MCF 10A (cell line): ENCODE data around the gene CCNL2. TPM values are rescaled to one million over a fixed set of nuclear protein-coding genes. Genes with fewer than 3 reads are reported as not detected.
"Not testable (repeated sequence)": the region's sequence is repeated elsewhere in the genome, so short reads cannot be mapped to it uniquely, and the experiment has no call there.

Experiments
- BruUV-seq: library from RNA; stranded (reverse); fragments of 400-500 nt; replicated peaks from 2 replicates; lab custom pipeline; 2021; lab: Mats Ljungman, UMichigan
- CTCF ChIA-PET: fragments of 300-600 bp; sonication (Branson Sonifier 250); formaldehyde crosslinking; extraction: SDS; loops from one replicate; lab custom pipeline; 2021; ENCODE audit warnings: antibody characterized with exemption, inconsistent platforms; lab: Yijun Ruan, JAX
- POLR2A ChIA-PET: fragments of 300-600, 350-650 bp; sonication (Branson Sonifier 250); formaldehyde crosslinking; extraction: SDS; loops from one replicate; lab custom pipeline; 2020; ENCODE audit warnings: antibody characterized with exemption, inconsistent platforms; lab: Yijun Ruan, JAX
- DNase-seq: peaks from one replicate; pipeline ENCODE4 v3.0.0-alpha.2; 2018; ENCODE audit not compliant: unreplicated experiment
- H3K27ac Mint-ChIP-seq: one replicate; pipeline ENCODE4 v1.8.0; 2022; ENCODE audit warnings: mild to moderate bottlenecking, low read depth, mixed read lengths; ENCODE audit not compliant: unreplicated experiment
- H3K27me3 Mint-ChIP-seq: one replicate; pipeline ENCODE4 v1.8.0; 2022; ENCODE audit warnings: mixed read lengths; ENCODE audit not compliant: insufficient read depth, unreplicated experiment
- H3K36me3 Mint-ChIP-seq: one replicate; pipeline ENCODE4 v1.8.0; 2022; ENCODE audit warnings: mild to moderate bottlenecking, moderate library complexity, mixed read lengths; ENCODE audit not compliant: insufficient read depth, unreplicated experiment
- H3K4me1 Mint-ChIP-seq: one replicate; pipeline ENCODE4 v1.8.0; 2022; ENCODE audit warnings: mixed read lengths; ENCODE audit not compliant: insufficient read depth, unreplicated experiment
- H3K4me3 Mint-ChIP-seq: one replicate; pipeline ENCODE4 v1.8.0; 2022; ENCODE audit warnings: mild to moderate bottlenecking, moderate library complexity, mixed read lengths; ENCODE audit not compliant: unreplicated experiment
- H3K9me3 Mint-ChIP-seq: one replicate; pipeline ENCODE4 v1.8.0; 2022; ENCODE audit warnings: mixed read lengths; ENCODE audit not compliant: unreplicated experiment
- intact Hi-C: fragments of 100-400 bp; cut with micrococcal nuclease; formaldehyde crosslinking; loops from 2 replicates; pipeline ENCODE4 v1.14.1; 2022
- total RNA-seq: library from RNA; stranded (reverse); gene quantifications from 2 replicates; pipeline ENCODE4 v1.2.3, GENCODE V29; 2022
- TF ChIP-seq, protein P1 (sequence below): fragments of 200-600 bp; IDR thresholded peaks from one replicate; pipeline ENCODE4 v1.8.0; 2022; ENCODE audit warnings: antibody characterized with exemption, mild to moderate bottlenecking; ENCODE audit not compliant: unreplicated experiment

CCNL2 gene
- total RNA-seq, 1 experiment from 2014 or later: 248 TPM

DNA sequence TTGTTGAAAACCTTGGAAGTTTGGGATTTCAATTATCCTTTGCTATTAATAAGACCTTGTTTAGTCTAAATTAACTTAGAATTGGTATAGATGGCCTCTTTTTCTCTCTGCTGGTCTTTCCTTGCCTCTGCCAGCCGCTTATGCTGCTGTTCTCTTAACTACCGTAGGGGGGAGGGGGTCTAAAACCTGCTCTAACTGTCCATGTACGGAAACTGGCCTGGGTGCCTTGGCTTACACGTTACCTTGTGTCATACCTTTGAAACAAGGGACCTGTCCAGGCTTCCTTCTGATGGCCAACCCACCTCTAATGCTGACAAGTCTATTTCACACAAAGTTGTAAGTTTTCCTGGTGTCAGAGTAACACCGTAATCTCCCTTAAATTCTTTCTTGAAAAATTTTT, 18.3 kb upstream of the CCNL2 start:
- intact Hi-C loops, BruUV-seq, H3K4me1 Mint-ChIP-seq, H3K36me3 Mint-ChIP-seq, CTCF ChIA-PET, POLR2A ChIA-PET, H3K9me3 Mint-ChIP-seq, H3K4me3 Mint-ChIP-seq, H3K27ac Mint-ChIP-seq, H3K27me3 Mint-ChIP-seq, DNase-seq: not testable (repeated sequence)

GRCh38 chr1:1415751-1416150, 16.6 kb upstream of the CCNL2 start:
- ChIA-PET POLR2A (interaction anchor here (0.7 to 1.0 kb wide), 2 partner anchors 8 to 17 kb away, joined by 3 read pairs; partner anchors contain the start of genes CCNL2 and MRPL20), CTCF (interaction anchor here (0.6 to 1.8 kb wide), 3 partner anchors 25 to 591 kb away, joined by 3 to 8 read pairs (median 3); no protein-coding TSS in a partner anchor)
- no peak for DNase-seq
- no peaks in the 10 kb centered on the region for H3K4me1 Mint-ChIP-seq
- intact Hi-C loops: no loop called here
- peaks cover 8% of the 10 kb centered on the region for H3K36me3 Mint-ChIP-seq
- TF ChIP-seq, protein P1, sequence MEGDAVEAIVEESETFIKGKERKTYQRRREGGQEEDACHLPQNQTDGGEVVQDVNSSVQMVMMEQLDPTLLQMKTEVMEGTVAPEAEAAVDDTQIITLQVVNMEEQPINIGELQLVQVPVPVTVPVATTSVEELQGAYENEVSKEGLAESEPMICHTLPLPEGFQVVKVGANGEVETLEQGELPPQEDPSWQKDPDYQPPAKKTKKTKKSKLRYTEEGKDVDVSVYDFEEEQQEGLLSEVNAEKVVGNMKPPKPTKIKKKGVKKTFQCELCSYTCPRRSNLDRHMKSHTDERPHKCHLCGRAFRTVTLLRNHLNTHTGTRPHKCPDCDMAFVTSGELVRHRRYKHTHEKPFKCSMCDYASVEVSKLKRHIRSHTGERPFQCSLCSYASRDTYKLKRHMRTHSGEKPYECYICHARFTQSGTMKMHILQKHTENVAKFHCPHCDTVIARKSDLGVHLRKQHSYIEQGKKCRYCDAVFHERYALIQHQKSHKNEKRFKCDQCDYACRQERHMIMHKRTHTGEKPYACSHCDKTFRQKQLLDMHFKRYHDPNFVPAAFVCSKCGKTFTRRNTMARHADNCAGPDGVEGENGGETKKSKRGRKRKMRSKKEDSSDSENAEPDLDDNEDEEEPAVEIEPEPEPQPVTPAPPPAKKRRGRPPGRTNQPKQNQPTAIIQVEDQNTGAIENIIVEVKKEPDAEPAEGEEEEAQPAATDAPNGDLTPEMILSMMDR: no peak
- no peaks in the 10 kb centered on the region for H3K27me3 Mint-ChIP-seq
- H3K9me3 Mint-ChIP-seq: peaks cover 7% of the 10 kb centered on the region
- no peak overlapping the region for H3K27ac Mint-ChIP-seq
- no peak overlapping the region for H3K4me3 Mint-ChIP-seq
- no TSS peak for BruUV-seq

DNA sequence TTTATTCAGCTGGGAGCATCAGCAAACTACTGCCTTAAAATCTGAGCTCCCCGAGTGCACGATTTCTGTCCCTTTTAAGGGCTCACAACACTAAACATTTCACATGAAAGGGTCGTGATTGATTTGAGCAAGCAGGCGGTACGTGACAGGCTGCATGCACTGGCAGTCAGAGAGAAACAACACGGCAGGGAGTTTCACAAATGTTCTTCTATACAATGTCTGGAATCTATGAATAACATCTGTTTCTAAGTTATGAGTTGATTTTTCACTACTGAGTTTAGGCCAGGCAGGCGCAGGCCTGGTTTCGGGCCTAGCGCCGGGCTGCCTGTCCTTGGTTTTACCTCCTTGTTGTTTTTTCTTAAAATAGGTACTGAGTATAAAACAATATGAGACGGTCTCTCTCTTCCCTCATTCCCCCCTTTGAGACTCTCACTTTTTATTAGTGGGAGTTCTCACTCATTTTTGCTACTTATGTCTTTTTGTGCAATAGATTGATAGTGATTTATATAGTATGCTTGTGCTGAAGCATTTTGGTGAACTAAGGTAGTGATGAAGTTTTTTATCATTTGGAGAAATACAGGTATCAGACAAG, 13.3 kb upstream of the CCNL2 start:
- H3K4me3 Mint-ChIP-seq, BruUV-seq, H3K4me1 Mint-ChIP-seq, H3K27me3 Mint-ChIP-seq, H3K27ac Mint-ChIP-seq, H3K9me3 Mint-ChIP-seq, CTCF ChIA-PET, POLR2A ChIA-PET, DNase-seq, intact Hi-C loops: not testable (repeated sequence)
- H3K36me3 Mint-ChIP-seq: peaks cover 25% of the 10 kb centered on the region

- intact Hi-C loops: no loop called here
- no peak overlapping the region for H3K4me3 Mint-ChIP-seq
- H3K27me3 Mint-ChIP-seq: no peaks in the 10 kb centered on the region
- peaks cover 33% of the 10 kb centered on the region for H3K36me3 Mint-ChIP-seq
- ChIA-PET POLR2A (no interaction called here), CTCF (no interaction called here)
- no TSS peak for BruUV-seq
- H3K9me3 Mint-ChIP-seq: peaks cover 7% of the 10 kb centered on the region
- no peak for DNase-seq
- H3K4me1 Mint-ChIP-seq: no peaks in the 10 kb centered on the region
- TF ChIP-seq, protein P1: no peak
- no peak overlapping the region for H3K27ac Mint-ChIP-seq
Measured at GRCh38 chr1:1411626-1412025, 12.5 kb upstream of the CCNL2 start.

DNA sequence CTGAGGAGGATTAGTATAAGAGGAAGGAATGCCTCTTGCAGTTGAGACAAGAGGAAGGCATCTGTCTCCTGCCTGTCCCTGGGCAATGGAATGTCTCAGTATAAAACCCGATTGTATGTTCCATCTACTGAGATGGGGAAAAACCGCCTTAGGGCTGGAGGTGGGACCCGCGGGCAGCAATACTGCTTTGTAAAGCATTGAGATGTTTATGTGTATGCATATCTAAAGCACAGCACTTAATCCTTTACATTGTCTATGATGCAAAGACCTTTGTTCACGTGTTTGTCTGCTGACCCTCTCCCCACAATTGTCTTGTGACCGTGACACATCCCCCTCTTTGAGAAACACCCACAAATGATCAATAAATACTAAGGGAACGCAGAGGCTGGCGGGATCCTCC, 11.1 kb upstream of the CCNL2 start:
- BruUV-seq, DNase-seq, H3K27ac Mint-ChIP-seq, H3K4me3 Mint-ChIP-seq, CTCF ChIA-PET, H3K4me1 Mint-ChIP-seq, intact Hi-C loops, H3K27me3 Mint-ChIP-seq, H3K9me3 Mint-ChIP-seq: not testable (repeated sequence)
- peaks cover 46% of the 10 kb centered on the region for H3K36me3 Mint-ChIP-seq
- POLR2A ChIA-PET: interaction anchor here (0.6 kb wide), 1 partner anchor 101 kb away, joined by 3 read pairs; no protein-coding TSS in a partner anchor
